MG63 (cell line): ENCODE results near the gene SLC5A10. TPM values are rescaled to one million over a fixed set of nuclear protein-coding genes. Genes with fewer than 3 reads are reported as not detected.

Experiments used
- DNase-seq: peaks from one replicate; pipeline ENCODE4 v3.0.0-alpha.2; 2020
- H3K27me3 ChIP-seq: fragments of 250-450 bp; sonication (Bioruptor Pico); 2 replicates; pipeline ENCODE4 v1.5.1; 2020; ENCODE audit warnings: mild to moderate bottlenecking, moderate library complexity
- H3K36me3 ChIP-seq: fragments of 250-450 bp; sonication (Bioruptor Pico); 2 replicates; pipeline ENCODE4 v1.5.1; 2020; ENCODE audit warnings: mild to moderate bottlenecking, moderate library complexity
- H3K4me3 ChIP-seq: fragments of 250-450 bp; sonication (Bioruptor Pico); 2 replicates; pipeline ENCODE4 v1.5.1; 2020; ENCODE audit warnings: mild to moderate bottlenecking, moderate library complexity
- H3K9me3 ChIP-seq: fragments of 250-450 bp; sonication (Bioruptor Pico); 2 replicates; pipeline ENCODE4 v1.5.1; 2020; ENCODE audit warnings: mild to moderate bottlenecking, moderate library complexity
- total RNA-seq: library from RNA; depleted of rRNA; stranded (reverse); fragments of >200 nt; shearing (Covaris generic); gene quantifications from 2 replicates; pipeline ENCODE4 v1.2.3, GENCODE V29; 2014; ENCODE audit warnings: low replicate concordance

Gene SLC5A10
- total RNA-seq, 1 experiment from 2014 or later, result not detected

DNA sequence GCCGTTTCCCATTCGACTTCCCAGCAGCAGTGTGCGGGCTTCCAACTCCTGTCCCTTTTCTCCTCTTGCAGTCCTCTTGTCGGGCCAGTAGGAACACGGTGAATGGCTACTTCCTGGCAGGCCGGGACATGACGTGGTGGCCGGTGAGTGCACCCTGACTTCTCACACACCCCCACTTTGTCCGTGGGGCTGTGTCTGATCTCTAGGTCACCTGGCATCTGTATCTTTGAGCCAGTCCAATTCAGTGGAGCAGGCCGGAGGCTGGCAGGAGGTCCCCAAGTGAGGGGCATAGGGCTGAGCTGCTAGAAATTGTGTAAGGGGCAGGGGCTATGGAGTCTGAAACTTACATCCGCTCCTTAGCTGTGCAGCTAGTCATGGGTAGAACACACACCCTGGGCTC lies 6.6 kb downstream of the SLC5A10 start:
- Histone ChIP-seq H3K9me3 (no peaks in the 10 kb centered on the region), H3K36me3 (no peaks in the 10 kb centered on the region), H3K4me3 (no peak overlapping the region), H3K27me3 (no peaks in the 10 kb centered on the region)
- DNase-seq, result no peak

DNA sequence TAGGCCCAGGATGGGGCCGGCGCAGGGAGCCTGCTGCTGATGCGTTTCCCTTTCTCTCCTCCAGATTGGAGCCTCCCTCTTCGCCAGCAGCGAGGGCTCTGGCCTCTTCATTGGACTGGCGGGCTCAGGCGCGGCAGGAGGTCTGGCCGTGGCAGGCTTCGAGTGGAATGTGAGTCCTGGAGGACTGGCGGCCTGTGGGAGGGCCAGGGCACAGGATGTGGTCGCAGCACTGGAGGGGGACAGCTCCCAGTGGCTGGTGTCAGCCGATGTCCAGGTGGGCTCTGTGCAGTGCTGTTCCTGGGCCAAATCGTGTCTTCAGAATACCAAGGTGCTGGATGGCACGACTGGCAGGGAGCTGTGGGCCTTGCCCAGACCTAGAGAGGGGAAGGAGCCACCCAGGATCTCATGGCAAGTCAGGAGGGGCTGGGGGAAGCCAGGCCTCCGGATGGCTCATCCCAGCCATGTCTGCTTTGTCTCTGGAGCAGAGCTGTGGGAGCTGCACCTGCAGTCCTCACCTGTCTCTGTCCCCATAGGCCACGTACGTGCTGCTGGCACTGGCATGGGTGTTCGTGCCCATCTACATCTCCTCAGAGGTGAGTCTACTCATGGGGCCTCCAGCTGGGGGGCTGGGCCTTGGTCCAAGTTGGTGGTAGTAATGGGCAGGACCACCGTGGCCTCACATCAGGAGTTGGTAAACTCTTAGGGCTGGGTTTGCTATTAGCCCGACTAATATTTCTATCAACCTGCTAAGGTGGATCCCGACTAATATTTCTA lies 7.3 kb downstream of the SLC5A10 start:
- DNase-seq, result no peak

DNA sequence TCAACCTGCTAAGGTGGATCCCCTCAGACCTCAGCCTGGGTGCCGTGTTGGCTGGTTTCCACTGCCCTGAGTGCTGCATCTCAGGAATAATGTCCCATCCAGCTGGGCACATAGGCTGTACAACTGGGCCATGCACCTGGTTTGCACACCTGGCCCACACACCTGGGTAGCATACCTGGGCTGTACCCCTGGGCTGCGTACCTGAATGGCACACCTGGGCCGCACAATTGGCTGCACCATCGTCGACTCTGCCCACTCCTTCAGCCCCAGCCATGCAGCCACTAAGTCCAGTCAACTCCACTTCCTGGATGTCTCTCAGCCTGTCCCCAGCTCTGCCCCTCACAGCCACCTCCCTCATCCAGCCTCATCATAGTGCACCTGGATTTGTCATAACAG lies 7.9 kb downstream of the SLC5A10 start:
- DNase-seq, result no peak
- Histone ChIP-seq H3K4me3 (no peak overlapping the region), H3K27me3 (no peaks in the 10 kb centered on the region), H3K9me3 (no peaks in the 10 kb centered on the region), H3K36me3 (no peaks in the 10 kb centered on the region)

More for the DNA sequence above, 7.3 kb downstream of the SLC5A10 start:
- H3K4me3 ChIP-seq, result no peak overlapping the region
- no peaks in the 10 kb centered on the region for H3K9me3 ChIP-seq
- no peaks in the 10 kb centered on the region for H3K36me3 ChIP-seq
- H3K27me3 ChIP-seq, result no peaks in the 10 kb centered on the region

DNA sequence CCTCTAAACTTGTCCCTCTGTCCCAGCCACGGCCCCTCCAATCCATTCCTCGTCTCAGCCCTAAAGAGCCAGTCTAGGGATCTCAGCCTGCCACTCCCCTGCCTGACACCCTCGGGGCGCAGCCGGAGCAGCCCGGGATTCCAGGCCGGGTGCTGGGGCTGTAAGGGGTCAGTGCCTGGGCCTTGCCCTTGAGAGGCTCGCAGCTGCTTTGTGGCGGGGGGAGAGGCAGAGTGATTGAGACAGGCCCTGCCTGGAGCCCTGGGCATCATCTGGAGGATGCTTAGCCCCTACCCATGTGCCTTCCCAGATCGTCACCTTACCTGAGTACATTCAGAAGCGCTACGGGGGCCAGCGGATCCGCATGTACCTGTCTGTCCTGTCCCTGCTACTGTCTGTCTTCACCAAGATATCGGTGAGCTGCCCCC lies 8.3 kb downstream of the SLC5A10 start:
- no peaks in the 10 kb centered on the region for H3K36me3 ChIP-seq
- H3K27me3 ChIP-seq, result no peaks in the 10 kb centered on the region
- no peaks in the 10 kb centered on the region for H3K9me3 ChIP-seq
- DNase-seq, result no peak
- no peak overlapping the region for H3K4me3 ChIP-seq

DNA sequence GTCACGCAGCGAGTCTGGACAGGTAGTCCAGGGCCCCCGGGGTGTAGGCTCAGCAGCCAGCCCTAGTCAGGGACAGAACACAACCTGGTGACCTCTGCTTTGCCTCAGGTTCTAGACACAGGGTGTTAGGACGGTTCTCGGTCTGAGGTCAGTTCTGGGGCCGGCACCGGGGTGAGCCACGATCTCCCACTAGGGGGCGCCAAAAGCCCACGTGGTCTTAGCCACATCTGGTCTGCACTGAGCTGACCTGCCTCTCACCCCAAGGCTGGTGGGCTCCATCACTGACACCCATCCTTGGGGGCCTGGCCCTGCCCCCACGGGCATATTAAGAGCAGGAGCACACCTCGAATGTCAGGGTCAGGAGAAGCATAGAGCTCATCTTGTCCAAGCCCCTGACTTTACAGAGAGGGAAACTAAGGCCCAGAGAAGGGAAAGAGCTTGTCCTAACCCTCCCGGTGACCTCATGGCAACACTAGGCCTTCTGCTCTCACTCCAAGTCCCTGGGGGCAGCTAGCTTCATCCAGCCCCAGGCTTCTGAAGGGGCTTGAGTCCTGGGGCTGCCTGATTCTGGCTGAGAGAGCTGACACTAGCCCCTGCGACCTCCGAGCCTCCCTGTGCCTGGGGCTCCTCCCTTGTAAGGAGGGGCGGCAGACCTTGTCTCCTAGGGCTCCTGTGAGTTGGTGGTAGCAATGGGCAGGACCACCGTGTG lies 9.0 kb downstream of the SLC5A10 start:
- H3K9me3 ChIP-seq, result no peaks in the 10 kb centered on the region
- peak; percentile 56 for DNase-seq

DNA sequence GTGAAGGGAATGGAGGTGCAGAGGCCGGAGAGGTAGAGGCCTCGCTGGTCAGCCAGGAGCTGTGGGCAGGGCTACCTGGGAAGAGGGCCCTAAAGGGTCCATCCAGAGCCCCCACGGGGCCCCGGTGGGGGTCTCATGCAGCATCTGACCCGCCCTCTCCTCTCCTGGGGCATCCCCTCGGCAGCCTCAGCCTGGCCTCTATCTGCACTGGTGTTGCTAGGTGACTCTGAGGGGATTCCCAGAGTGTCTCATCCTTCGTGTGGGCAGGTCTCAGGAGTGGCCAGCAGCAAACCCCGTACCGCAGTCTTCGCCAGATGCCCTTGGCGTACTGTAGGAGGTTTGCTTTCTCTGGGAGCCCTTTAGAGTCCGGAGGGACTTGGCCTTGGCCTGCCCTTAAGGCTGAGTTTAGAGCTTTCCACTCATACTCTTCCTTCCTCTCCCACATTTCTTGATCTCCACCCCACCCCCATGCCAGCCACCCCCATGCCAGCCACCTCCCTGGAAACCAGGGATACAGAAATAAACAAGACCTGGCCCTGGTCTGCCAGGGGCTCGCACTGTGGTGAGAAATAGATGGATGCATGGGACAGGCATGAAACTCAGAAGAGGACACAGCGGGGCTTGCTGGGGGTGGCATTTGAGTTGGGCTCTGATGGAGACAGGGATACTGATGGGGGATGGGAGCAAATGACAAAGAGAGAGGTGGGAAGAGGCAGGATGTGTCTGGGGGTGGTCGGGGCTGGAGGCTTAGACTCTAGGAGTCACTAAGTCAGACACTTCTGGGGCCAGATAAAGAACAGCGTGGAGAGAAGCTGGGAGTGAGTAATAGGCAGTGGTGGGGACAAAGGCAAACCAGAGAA lies 9.9 kb downstream of the SLC5A10 start:
- Histone ChIP-seq H3K36me3 (no peaks in the 10 kb centered on the region), H3K9me3 (no peaks in the 10 kb centered on the region), H3K27me3 (no peaks in the 10 kb centered on the region), H3K4me3 (no peak overlapping the region)
- DNase-seq, result no peak

More for the DNA sequence above, 9.0 kb downstream of the SLC5A10 start:
- Histone ChIP-seq H3K4me3 (no peak overlapping the region), H3K27me3 (no peaks in the 10 kb centered on the region), H3K36me3 (no peaks in the 10 kb centered on the region)

DNA sequence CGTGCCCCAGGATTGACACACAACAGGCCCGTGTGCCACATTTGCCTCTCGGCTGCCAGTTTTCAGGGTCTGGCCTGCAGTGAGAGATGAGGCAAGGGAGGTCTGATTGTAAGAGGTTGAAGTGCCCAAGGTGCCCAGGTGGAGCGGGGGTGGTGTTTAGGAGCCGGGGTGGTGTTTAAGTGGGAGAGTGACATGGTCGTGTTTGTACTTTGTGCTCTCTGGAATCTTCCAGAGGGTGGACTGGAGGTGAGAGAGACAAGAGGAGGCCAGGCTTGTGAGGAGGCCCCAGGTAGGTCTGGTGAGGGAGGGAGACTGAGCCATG lies 10.5 kb downstream of the SLC5A10 start:
- no peak for DNase-seq
- no peaks in the 10 kb centered on the region for H3K27me3 ChIP-seq
- no peaks in the 10 kb centered on the region for H3K36me3 ChIP-seq
- H3K9me3 ChIP-seq, result no peaks in the 10 kb centered on the region
- no peak overlapping the region for H3K4me3 ChIP-seq

DNA sequence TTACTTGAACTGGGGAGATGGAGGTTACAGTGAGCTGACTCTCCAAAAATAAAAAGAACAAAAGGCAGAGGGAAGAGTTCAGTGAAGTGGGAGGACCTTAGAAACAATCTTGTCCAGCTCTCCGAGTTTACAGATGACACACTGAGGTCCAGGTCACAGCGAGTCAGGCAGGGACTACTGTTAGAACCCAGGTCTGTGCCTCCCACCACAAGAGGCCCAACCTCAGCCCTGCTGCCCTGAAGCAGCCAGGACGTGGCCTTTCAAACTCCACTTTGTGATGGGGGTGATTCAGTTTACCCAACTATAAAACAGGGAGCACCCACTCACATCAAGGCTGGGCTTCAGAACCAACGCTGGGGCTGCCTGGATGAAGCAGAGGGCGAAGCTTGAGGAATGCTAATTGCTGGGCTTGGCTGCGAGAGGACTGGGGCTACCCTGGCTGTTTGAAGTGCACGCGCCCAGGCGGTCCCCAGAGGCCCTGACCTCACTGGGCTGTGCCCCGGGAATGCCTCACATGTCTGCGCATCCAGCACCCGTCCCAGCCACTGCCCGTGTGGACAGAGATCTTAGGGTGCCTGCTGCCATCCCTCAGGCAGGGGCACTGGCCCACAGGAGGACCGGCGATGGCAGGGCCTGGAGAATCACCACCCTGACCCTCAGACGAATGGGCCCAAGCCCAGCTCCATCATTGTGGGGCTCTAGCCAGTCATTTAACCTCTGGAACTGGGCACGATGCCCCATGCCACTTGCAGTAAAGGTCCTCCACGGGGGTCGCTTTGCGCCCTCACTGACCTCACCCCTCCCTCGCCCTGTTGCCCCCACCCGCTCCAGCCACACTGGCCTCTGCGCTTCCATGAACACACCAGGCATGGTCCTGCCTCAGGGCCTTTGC lies 11.4 kb downstream of the SLC5A10 start:
- no peaks in the 10 kb centered on the region for H3K27me3 ChIP-seq
- H3K36me3 ChIP-seq, result no peaks in the 10 kb centered on the region
- peak; percentile 19 for DNase-seq
- no peak overlapping the region for H3K4me3 ChIP-seq
- no peaks in the 10 kb centered on the region for H3K9me3 ChIP-seq

DNA sequence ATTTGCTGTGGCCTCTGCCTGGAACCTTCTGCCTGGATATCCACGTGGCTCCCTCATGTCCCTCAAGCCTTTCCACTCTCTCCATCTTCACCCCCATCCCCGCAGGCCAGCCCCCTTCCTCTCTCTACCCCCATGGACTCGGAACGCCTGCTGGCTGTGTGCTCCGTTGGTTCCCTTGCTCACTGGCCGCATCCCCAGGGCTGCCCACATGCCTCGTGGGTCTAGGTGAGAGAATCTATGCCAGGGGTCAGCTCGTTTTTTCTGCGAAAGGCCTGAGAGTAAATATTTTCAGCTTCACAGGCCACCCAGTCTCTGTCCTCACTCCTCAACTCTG lies 12.0 kb downstream of the SLC5A10 start:
- Histone ChIP-seq H3K36me3 (no peaks in the 10 kb centered on the region), H3K9me3 (no peaks in the 10 kb centered on the region), H3K27me3 (no peaks in the 10 kb centered on the region), H3K4me3 (no peak overlapping the region)
- no peak for DNase-seq

DNA sequence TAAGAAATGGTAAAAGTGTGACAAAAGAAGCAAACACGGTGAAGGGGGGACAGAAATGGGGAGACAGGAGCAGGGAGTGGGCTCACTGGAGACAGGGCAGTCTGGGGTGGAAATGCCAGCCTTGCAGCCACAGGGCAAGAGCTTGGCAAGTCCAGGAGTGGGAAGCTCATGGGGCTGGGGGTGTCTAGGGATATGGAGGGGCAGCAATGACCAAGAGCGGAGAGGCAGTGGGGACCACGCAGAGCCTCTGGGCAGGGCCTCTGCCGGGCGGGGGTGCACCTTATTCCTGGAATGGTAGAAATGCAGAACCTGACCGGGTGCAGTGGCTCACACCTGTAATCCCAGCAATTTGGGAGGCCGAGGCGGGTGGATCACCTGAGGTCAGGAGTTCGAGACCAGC lies 12.6 kb downstream of the SLC5A10 start:
- no peaks in the 10 kb centered on the region for H3K27me3 ChIP-seq
- DNase-seq, result no peak
- H3K9me3 ChIP-seq, result no peaks in the 10 kb centered on the region
- no peaks in the 10 kb centered on the region for H3K36me3 ChIP-seq
- no peak overlapping the region for H3K4me3 ChIP-seq

DNA sequence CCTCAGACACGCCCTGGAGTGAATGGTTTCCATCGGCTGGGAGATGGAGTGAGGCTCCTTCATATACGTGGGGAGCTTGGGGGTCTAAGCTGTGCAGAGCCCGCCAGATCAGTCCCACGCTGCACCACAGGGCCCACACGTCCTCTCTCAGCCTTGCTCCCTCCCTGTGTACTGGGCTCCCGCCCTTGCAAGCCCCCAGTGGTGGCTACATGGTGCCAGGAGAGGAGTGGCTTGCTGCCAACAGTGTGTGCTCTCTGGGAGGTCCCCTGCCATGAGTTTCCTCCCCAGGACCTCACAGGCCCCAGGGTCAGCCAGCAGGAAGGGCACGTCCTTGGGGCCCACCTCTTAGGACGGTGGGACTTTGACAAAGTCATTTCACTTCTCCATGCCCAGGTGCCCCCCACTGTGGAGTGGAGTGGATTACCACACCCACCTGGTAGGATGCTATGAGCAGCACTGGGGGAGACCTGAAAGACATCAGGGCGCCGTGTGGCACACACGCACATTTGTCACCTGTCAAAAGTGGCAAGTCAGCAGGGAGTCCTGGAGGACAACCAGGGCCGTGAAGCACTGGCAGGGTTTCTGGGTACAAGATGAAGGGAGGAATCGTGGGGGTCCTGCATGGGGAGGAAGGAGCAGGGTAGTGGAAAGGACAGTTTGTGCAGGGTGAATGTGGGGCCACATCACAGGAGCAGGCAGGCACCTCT lies 13.7 kb downstream of the SLC5A10 start:
- no peak overlapping the region for H3K4me3 ChIP-seq
- no peaks in the 10 kb centered on the region for H3K9me3 ChIP-seq
- H3K36me3 ChIP-seq, result no peaks in the 10 kb centered on the region
- no peaks in the 10 kb centered on the region for H3K27me3 ChIP-seq
- no peak for DNase-seq

DNA sequence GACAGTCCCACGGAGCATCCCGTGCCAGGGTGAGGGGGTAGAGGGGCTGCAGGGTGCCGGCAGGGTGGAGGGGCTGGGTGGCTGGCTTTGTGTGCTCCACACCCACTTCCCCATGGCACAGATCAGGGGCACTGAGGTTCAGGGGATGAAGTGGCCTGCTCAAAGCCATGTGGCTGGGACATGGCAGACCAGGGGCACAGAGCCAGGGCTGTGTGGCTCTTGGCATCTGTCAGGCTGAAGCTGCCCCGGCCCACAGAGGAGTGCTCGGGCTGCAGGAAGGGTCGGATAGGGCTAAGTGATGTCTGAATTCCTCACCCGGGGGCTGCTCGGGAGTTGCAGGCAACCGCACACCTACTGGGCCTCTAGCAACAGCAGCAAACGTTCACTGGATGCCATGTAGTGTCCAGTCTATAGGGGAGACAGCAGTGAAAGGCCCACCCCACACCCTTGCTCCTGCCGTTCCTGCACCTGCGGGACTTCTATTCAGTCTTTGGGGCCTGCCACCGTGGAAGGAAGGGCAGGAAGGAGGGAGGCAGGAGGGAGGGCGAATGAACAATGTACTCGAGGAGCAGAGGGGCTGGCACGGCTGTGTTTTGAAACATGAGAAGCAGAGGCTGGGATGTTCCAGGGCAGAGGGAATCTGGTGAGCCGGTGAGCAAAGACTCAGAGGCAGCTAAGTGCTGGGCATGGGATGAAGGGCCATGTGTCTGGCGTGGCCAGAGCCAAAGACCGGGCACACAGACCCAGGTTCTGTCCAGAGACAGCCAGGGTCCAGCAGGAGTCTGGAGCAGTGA lies 15.1 kb downstream of the SLC5A10 start:
- Histone ChIP-seq H3K36me3 (no peaks in the 10 kb centered on the region), H3K9me3 (no peaks in the 10 kb centered on the region), H3K4me3 (no peak overlapping the region), H3K27me3 (no peaks in the 10 kb centered on the region)
- no peak for DNase-seq

DNA sequence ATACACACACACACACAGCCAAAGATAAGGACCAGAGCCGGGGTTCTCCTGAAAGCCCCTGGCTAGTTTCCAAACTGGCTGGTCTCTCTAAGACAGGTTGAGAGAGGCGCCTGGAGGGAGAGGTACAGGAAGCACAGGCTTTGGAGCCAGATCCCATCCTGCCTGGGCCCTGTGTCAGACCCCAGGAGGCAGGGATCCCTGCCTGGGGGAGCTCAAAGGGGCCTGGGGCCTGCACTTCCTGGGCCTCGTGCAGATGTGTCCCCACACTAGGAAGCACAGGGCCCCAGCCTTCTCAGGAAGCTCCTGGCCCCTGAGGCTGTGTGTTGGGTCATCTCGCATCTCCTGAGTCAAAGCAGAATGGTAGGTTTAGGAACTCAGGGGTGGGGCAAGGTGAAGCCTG lies 16.0 kb downstream of the SLC5A10 start:
- H3K9me3 ChIP-seq, result no peaks in the 10 kb centered on the region
- DNase-seq, result no peak

DNA sequence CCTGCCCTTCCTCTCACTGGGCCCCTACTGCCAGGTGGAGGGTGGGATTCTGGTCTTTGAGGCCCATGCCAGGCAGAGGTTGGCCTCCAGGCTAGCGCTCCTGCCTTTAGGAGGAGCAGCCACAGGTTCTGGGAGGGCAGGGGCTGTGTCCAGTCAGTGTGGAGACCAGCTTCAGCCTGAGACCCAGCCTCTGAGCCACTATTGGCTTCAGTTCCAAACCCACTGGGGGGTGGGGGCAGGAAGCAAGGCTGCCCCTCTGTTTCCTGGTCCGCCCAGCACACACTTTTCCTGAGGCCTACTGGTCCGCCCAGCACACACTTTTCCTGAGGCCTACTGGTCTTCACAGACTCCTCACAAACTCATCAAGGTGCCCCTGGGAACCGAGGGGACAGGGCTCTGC lies 16.4 kb downstream of the SLC5A10 start:
- Histone ChIP-seq H3K27me3 (no peaks in the 10 kb centered on the region), H3K4me3 (no peak overlapping the region), H3K9me3 (no peaks in the 10 kb centered on the region), H3K36me3 (no peaks in the 10 kb centered on the region)
- DNase-seq, result no peak

More for the DNA sequence above, 16.0 kb downstream of the SLC5A10 start:
- H3K36me3 ChIP-seq, result no peaks in the 10 kb centered on the region
- H3K4me3 ChIP-seq, result no peak overlapping the region
- H3K27me3 ChIP-seq, result no peaks in the 10 kb centered on the region
